Measurements from ENCODE around the gene NEK7.

DNA sequence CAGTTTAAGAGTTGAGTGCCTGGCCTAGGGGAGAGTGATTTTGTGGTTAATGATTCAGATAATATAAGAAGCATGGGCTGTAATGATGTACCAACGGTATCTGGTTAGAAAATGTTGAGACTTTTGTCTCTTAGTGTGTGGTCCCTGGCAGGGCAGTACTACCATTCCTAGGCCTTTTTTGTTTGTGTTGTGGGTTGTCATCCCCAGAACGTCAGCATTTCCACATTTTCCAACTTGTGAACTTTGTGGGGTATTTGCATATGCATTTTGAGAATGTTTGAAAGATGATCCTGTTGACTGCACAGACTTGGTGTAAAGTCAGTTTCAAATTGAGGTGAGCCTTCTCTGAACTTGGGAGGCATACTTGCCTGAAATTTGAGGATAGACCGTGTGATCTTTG, 11.4 kb downstream of the NEK7 start:
- TF ChIP-seq POLR2A (IDR thresholded peaks at IDR 0.05; ENCODE audit: low read length) (no peak), GATA1 (IDR thresholded peaks at IDR 0.05; ENCODE audit: low read depth, low read length) (no peak)
